LNCAP (cell line): ENCODE measurements around the gene CERS1.

Experiments
- CTCF ChIP-seq: fragments of 450-650 bp; IDR thresholded peaks from 2 replicates; pipeline ENCODE4 v1.5.1; 2017; ENCODE audit warnings: mild to moderate bottlenecking

CERS1 gene

GRCh38 chr19:18857223-18857622, 38.7 kb downstream of the CERS1 start:
- TF ChIP-seq CTCF, result no peak

- TF ChIP-seq CTCF, result peak; percentile 39; the same call in 1 of the 2 replicates
Observed at GRCh38 chr19:18856385-18857126, 39.4 kb downstream of the CERS1 start.

- TF ChIP-seq CTCF, result no peak
Observed at GRCh38 chr19:18855647-18856384, 40.1 kb downstream of the CERS1 start.

- no peak for TF ChIP-seq CTCF
Observed at GRCh38 chr19:18854982-18855381, 41.0 kb downstream of the CERS1 start.

- TF ChIP-seq CTCF, result no peak
Observed at GRCh38 chr19:18853755-18854427, 42.1 kb downstream of the CERS1 start.

GRCh38 chr19:18852648-18853047, 43.3 kb downstream of the CERS1 start:
- no peak for TF ChIP-seq CTCF

GRCh38 chr19:18851673-18852325, 44.2 kb downstream of the CERS1 start:
- TF ChIP-seq CTCF, result no peak
